Astrocyte (in vitro differentiated cells and primary cell): ENCODE measurements around the gene PDE9A.

Experiments used
- EZH2 ChIP-seq: IDR thresholded peaks from 2 replicates; pipeline ENCODE4 v1.6.1; 2012; ENCODE audit warnings: mild to moderate bottlenecking, low read length, inconsistent platforms; ENCODE audit not compliant: insufficient read depth
- TF ChIP-seq, protein P1 (sequence below): IDR thresholded peaks from 2 replicates; pipeline ENCODE4 v1.5.1; 2011; ENCODE audit warnings: low read depth, mild to moderate bottlenecking, inconsistent platforms, low read length, moderate library complexity; ENCODE audit not compliant: insufficient read depth

DNA sequence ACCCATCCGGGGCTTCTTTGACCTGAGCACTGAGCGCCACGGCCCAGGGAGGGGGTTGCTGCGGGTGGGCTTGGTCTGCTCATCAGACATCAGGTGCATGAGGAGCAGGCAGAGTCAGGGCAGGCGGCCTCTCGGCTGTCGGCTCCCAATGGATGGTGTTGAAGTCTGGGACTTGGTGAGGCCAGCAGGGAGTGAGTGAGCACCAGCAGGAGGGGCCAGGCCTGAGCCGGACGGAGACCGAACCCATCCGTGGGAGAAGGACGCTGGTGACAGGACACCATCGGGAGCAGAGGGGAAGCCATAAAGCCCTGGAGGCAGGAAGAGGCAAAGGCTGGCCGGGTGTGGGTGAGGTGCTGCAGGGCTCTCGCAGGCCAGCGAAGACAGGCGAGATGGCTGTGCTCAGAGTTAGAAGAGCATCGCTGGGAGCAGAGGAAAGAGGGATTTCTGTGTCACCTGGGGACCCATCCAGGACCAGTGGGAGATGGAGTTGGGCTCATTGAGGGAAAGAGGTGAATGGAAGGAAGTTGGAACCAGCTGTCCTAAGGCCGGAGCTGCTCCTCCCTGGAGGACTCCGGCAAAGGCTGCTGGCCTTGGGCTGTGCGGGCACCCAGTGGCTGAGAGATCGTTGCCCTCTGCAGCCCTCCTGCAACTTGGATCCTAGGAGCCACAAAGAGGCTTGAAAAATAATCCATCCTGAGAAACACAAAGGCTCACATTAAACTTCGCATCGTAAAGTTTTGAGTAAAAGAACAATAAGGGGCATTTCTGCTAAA, 49.9 kb downstream of the PDE9A start:
- TF ChIP-seq, protein P1, sequence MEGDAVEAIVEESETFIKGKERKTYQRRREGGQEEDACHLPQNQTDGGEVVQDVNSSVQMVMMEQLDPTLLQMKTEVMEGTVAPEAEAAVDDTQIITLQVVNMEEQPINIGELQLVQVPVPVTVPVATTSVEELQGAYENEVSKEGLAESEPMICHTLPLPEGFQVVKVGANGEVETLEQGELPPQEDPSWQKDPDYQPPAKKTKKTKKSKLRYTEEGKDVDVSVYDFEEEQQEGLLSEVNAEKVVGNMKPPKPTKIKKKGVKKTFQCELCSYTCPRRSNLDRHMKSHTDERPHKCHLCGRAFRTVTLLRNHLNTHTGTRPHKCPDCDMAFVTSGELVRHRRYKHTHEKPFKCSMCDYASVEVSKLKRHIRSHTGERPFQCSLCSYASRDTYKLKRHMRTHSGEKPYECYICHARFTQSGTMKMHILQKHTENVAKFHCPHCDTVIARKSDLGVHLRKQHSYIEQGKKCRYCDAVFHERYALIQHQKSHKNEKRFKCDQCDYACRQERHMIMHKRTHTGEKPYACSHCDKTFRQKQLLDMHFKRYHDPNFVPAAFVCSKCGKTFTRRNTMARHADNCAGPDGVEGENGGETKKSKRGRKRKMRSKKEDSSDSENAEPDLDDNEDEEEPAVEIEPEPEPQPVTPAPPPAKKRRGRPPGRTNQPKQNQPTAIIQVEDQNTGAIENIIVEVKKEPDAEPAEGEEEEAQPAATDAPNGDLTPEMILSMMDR = no peak
- TF ChIP-seq EZH2 = no peak
